NCI-H1436 treated with DMSO at 0.1 percent for 48 hours (cell line): ENCODE measurements around the gene SACM1L.

Experiments
- DNase-seq: peaks from one replicate; lab custom pipeline; 2025; lab: John Stamatoyannopoulos, UW

SACM1L gene

DNA sequence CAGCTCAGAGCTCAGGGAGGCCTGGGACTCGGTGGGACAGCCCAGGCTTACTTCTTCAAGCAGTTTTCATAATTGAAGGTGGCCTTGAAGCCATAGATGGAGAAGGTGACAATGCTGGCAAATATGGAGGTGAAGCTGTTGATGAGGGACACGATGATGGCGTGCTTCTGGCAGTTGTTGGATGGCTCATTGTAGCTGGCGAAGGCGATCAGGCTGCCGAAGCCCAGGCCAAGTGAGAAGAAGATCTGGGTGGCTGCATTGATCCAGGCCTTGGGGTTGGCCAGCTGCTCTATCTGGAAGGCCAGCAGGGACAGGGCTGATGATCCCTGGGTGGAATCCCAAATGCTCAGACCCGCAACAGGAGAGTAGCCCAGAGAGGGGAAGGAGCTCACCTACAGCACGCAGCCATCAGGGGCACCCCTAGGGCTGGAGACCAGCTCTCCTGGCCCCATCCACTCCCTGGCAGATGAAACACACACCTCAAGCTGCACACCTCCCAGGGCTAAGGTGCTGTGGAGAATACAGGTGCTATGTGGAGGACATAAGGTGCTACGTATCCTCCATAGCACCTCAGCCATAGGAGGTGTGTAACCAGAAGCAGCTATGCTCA lies 82.1 kb downstream of the SACM1L start:
- no peak for DNase-seq

GRCh38 chr3:45771831-45772230 lies 82.6 kb downstream of the SACM1L start:
- no peak for DNase-seq

- no peak for DNase-seq
Observed at GRCh38 chr3:45772341-45773035, 83.3 kb downstream of the SACM1L start.

GRCh38 chr3:45773072-45773471 lies 83.9 kb downstream of the SACM1L start:
- DNase-seq, result no peak

DNA sequence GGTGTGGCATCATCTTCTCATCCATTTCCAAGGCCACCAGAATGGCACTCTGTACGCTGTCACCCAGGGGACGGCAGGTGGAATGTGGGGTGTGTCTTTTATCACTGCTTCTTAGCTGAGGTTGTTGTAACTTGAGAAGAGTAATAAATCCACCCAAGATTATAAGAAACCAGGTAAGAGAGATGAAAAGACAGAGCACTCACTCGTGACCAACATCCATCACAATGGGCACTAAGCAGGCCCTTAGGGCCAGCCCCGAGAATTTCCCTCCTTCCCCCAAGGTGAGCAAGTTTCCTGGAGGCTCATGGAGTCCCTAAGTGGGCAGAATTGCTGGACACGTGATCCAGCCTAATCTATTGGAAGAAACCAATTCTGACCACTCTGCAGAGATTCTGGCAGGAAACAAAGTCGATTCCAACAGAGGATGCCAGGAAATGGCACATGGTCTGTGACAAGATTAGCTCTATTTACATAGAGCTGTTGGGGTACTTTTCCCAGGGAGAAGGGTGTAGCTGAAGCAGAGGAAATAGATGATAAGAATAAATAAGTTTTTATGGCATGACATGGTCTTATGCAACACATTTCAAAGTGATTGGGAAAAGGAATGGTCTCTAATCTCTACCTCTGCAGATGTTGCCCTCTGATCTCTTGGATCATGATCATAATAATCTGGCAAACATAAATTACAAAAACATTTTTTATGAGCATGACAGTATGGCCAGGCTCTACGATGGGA lies 84.7 kb downstream of the SACM1L start:
- DNase-seq, result no peak

DNA sequence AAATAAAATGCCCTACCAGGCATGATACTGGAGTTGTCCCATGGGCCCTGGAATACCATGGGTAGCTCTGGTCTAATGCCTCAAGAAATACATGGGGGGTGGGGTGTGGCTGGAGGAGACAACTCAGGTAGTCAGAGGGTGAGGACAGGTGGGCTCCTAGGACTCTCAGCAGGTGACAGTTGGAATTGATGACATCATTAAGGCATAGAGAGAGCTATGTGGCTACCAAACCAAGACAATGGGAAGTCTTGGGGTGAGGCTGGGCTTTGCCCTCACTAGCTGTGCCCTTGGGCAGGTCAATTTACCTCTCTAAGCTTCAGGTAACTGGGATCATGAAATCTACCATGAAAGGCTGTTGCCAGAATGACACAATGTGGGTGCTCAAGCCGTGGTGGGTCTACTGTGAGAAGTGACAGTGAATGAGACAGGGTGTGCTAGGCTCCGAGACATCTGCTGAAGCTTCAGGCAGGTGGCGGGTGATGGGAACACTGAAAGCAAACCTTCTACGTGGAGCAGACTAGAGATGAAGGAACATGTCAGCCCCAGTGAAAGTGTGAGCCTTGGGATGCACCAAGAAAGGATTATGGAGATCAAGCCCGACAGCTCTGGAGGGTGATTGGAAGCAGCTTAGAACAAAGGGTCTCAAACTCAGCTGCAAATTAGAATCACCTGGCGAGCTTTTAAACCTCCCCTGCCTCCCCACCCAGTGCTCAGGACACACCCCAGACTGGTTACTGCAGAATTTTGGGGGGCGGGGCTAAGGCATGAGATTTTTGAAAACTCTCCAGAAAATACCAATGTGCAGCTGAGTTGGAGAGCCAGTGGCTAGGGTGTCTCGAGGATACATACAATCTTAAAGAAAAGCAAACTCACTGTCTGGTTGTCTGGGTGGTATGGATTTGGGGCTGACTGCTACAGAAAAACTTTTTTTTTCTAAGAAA lies 85.7 kb downstream of the SACM1L start:
- no peak for DNase-seq

DNA sequence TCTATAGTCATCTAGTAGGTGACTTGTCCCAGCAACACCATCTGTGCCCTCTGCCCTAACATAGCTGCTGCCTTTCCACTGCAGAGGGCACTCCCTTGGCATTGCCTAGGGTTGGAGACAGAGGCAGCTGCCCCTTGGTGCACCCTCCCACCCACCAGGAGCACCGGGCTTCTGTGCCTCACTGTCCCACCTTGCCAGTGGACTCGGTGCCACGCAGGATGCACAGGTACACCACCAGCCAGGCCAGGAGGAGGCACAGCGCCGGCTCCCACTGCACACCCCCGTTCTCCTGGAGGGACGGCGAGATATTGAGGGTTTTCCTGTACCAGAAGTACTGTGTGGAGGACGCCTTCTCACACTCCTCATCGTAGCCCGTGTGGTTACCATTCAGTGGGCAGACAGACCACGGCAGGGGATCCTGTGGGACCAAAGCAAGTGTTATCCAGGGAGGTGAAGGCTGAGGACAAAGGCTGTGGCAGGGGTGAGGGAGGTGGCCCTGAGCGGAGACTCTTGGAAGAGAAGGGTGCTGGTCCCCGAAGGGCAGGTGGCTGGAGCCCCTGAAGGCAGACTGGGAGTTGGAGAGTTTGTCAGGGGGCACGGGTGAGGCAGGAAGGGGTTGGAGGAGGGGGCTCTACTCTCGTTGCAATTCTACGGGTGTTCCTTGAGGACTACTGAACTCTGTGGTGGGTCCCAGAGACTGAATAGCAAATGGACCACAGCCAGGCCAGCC lies 86.5 kb downstream of the SACM1L start:
- no peak for DNase-seq

DNA sequence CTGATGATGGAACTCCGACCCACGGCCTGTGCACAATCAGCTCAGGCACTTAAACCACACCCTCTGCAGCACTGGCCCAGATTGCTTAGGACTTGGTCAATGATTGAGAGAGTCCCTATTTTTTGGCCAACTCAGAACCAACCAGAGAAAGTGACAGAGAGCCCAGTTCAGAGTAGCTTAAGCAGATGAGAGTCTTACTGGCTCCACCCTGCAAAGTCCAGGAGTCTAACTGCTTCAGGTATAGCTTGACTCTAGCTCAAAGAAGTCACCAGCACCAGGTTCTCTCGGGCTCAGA lies 87.1 kb downstream of the SACM1L start:
- no peak for DNase-seq

GRCh38 chr3:45776611-45777010 lies 87.4 kb downstream of the SACM1L start:
- no peak for DNase-seq

- DNase-seq, result no peak
Observed at GRCh38 chr3:45777111-45777745, 88.0 kb downstream of the SACM1L start.

- no peak for DNase-seq
Observed at GRCh38 chr3:45777746-45778386, 88.7 kb downstream of the SACM1L start.

GRCh38 chr3:45778761-45779201 lies 89.6 kb downstream of the SACM1L start:
- DNase-seq, result no peak

DNA sequence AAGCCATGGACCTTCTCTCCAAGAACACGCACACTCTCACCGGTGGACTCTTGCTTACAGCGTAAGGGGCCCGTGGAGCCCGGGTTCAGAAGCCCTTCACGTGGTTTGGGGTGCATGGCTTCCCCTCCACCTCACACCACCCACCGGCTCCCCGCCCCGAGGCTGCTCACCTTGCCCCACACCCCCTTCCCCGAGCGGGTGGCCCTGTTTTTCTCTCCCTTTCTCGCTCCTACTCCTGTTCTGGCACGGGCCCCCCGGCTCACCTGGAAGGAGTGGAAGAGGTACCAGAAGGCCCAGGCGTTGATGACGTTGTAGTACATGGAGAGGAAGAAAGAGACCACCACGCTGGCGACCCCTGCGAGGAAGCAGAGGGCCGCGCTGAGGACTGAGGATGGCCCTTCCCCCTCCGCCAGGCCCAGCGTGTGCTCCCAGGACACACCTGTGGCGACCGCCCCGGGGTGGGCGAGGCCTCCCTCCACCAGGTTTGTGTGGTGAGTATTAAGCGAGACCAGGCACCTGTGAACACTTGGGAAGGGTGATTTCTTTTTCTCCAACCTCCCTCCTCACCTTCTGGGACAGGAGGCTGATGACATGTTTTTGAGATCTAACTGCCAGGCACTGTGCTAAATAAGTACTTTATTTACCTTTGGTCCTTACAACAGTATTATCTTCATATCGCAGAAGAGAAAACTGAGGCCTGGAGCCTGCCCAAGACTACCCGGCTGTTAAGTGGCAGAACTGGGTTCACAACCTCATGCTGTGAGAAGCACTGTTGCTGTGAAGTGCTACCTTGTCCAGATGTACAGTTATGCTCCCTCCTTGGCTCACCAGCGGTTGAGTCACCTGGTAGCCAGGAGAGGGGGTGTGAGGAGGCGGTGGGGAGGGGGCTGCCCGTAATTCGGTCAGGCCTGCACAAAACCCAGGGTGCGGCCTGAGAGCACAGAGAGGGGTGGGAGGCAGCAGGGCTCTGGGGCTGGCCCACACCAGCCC lies 90.8 kb downstream of the SACM1L start:
- no peak for DNase-seq

GRCh38 chr3:45781271-45781670 lies 92.1 kb downstream of the SACM1L start:
- no peak for DNase-seq

GRCh38 chr3:45781841-45782240 lies 92.6 kb downstream of the SACM1L start:
- no peak for DNase-seq

DNA sequence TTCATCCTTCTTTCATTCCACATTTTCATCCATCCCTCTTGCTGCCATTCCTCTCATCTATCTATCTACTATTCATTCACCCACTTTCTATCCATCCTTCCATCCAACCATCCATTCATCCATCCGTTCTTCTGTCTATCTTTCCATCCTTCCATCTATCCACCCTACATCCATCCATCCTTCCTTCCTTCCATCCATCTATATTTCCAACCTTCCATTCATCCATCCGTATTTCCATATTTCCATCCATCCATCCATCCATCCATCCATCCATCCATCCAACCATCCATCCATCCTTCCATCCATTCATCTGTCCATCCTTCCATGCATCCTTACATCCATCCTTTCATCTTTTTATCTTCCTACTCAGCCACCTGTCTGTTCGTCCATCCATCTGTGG lies 93.2 kb downstream of the SACM1L start:
- DNase-seq, result no peak

- DNase-seq, result no peak
Observed at GRCh38 chr3:45783667-45784066, 94.5 kb downstream of the SACM1L start.

DNA sequence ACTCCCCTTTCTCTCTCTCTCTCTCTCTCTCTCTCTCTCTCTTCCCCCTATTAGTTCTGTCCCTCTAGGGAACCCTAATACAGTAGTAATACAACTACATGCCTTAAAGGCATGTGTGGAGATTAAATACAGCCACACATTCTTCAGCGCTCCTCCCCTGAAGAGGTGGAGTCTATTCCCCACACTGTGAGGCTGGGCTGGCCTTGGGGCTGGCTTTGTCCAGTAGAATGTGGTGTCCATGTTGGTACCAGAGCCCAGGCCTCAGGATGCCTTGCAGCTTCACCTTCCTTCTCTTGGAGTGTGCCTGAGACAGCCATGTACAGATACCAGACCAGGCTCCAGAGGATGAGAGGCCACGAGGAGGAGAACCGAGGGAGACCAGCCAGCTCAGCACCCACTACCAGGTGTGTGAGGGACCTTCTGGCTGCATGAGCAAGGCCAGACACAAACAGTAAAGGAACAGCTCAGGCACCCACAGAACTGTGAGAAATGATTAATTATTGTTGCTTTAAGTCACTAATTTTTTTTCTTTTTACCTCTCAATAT lies 96.5 kb downstream of the SACM1L start:
- DNase-seq, result no peak
